Activated naive CD8-positive, alpha-beta T cell treated with anti-CD3 and anti-CD28 coated beads for 36 hours (primary cell): ENCODE results near the gene MYO16. TPM values are rescaled to one million over a fixed set of nuclear protein-coding genes. Genes with fewer than 3 reads are reported as not detected.

Experiments
- DNase-seq: peaks from one replicate; pipeline ENCODE4 v3.0.0; 2021
- H3K27ac Mint-ChIP-seq: one replicate; pipeline ENCODE4 v1.8.0; 2022; ENCODE audit warnings: mild to moderate bottlenecking, moderate library complexity, mixed read lengths
- H3K27me3 Mint-ChIP-seq: one replicate; pipeline ENCODE4 v1.8.0; 2022; ENCODE audit warnings: mild to moderate bottlenecking, mixed read lengths
- H3K36me3 Mint-ChIP-seq: one replicate; pipeline ENCODE4 v1.8.0; 2021; ENCODE audit warnings: mild to moderate bottlenecking, mixed read lengths
- H3K4me1 Mint-ChIP-seq: one replicate; pipeline ENCODE4 v1.8.0; 2021; ENCODE audit warnings: mixed read lengths
- H3K4me3 Mint-ChIP-seq: one replicate; pipeline ENCODE4 v1.8.0; 2022; ENCODE audit warnings: mild to moderate bottlenecking, moderate library complexity, mixed read lengths
- H3K9me3 Mint-ChIP-seq: one replicate; pipeline ENCODE4 v1.8.0; 2022; ENCODE audit warnings: mixed read lengths
- total RNA-seq, 2 experiments: library from RNA; stranded (reverse); gene quantifications; one replicate each; pipeline ENCODE4 v1.2.3, GENCODE V29; 2021

The MYO16 gene
- total RNA-seq, 2 experiments from 2014 or later: not detected

GRCh38 chr13:108638901-108639300 lies 9.5 kb downstream of the MYO16 start:
- Mint-ChIP-seq H3K9me3 (no peaks in the 10 kb centered on the region), H3K27me3 (no peaks in the 10 kb centered on the region), H3K4me3 (no peak overlapping the region), H3K36me3 (no peaks in the 10 kb centered on the region), H3K4me1 (no peaks in the 10 kb centered on the region), H3K27ac (no peak overlapping the region)
- DNase-seq: no peak

GRCh38 chr13:108643646-108644353 lies 14.4 kb downstream of the MYO16 start:
- no peaks in the 10 kb centered on the region for H3K27me3 Mint-ChIP-seq
- H3K9me3 Mint-ChIP-seq: peaks cover 8% of the 10 kb centered on the region
- H3K4me3 Mint-ChIP-seq: no peak overlapping the region
- H3K36me3 Mint-ChIP-seq: no peaks in the 10 kb centered on the region
- H3K27ac Mint-ChIP-seq: no peak overlapping the region
- H3K4me1 Mint-ChIP-seq: no peaks in the 10 kb centered on the region
- no peak for DNase-seq

GRCh38 chr13:108645376-108645775 lies 16.0 kb downstream of the MYO16 start:
- no peaks in the 10 kb centered on the region for H3K27me3 Mint-ChIP-seq
- H3K36me3 Mint-ChIP-seq: no peaks in the 10 kb centered on the region
- H3K4me1 Mint-ChIP-seq: no peaks in the 10 kb centered on the region
- H3K4me3 Mint-ChIP-seq: no peak overlapping the region
- DNase-seq: no peak
- no peak overlapping the region for H3K27ac Mint-ChIP-seq
- H3K9me3 Mint-ChIP-seq: peaks cover 8% of the 10 kb centered on the region

GRCh38 chr13:108650271-108650670 lies 20.9 kb downstream of the MYO16 start:
- Mint-ChIP-seq H3K27me3 (no peaks in the 10 kb centered on the region), H3K4me1 (no peaks in the 10 kb centered on the region), H3K36me3 (no peaks in the 10 kb centered on the region), H3K27ac (no peak overlapping the region), H3K4me3 (no peak overlapping the region), H3K9me3 (peaks cover 7% of the 10 kb centered on the region)
- DNase-seq: no peak

- Mint-ChIP-seq H3K4me3 (no peak overlapping the region), H3K4me1 (no peaks in the 10 kb centered on the region), H3K27ac (no peak overlapping the region), H3K36me3 (no peaks in the 10 kb centered on the region), H3K27me3 (peaks cover 9% of the 10 kb centered on the region), H3K9me3 (peaks cover 4% of the 10 kb centered on the region)
- no peak for DNase-seq
Measured at GRCh38 chr13:108656742-108657141, 27.3 kb downstream of the MYO16 start.

- H3K36me3 Mint-ChIP-seq: no peaks in the 10 kb centered on the region
- H3K27ac Mint-ChIP-seq: no peak overlapping the region
- DNase-seq: no peak
- H3K4me3 Mint-ChIP-seq: no peak overlapping the region
- no peaks in the 10 kb centered on the region for H3K4me1 Mint-ChIP-seq
- H3K9me3 Mint-ChIP-seq: peaks cover 4% of the 10 kb centered on the region
- peaks cover 9% of the 10 kb centered on the region for H3K27me3 Mint-ChIP-seq
Measured at GRCh38 chr13:108657519-108657918, 28.1 kb downstream of the MYO16 start.

- Mint-ChIP-seq H3K27ac (no peak overlapping the region), H3K4me3 (no peak overlapping the region), H3K9me3 (peaks cover 4% of the 10 kb centered on the region), H3K27me3 (peaks cover 9% of the 10 kb centered on the region), H3K36me3 (no peaks in the 10 kb centered on the region), H3K4me1 (no peaks in the 10 kb centered on the region)
- DNase-seq: no peak
Measured at GRCh38 chr13:108662528-108662927, 33.1 kb downstream of the MYO16 start.

GRCh38 chr13:108663710-108664109 lies 34.3 kb downstream of the MYO16 start:
- H3K4me3 Mint-ChIP-seq: no peak overlapping the region
- peaks cover 6% of the 10 kb centered on the region for H3K9me3 Mint-ChIP-seq
- H3K27ac Mint-ChIP-seq: no peak overlapping the region
- no peaks in the 10 kb centered on the region for H3K4me1 Mint-ChIP-seq
- H3K36me3 Mint-ChIP-seq: no peaks in the 10 kb centered on the region
- DNase-seq: no peak
- peaks cover 5% of the 10 kb centered on the region for H3K27me3 Mint-ChIP-seq

GRCh38 chr13:108667205-108667604 lies 37.8 kb downstream of the MYO16 start:
- Mint-ChIP-seq H3K4me1 (no peaks in the 10 kb centered on the region), H3K4me3 (no peak overlapping the region), H3K36me3 (peaks cover 1% of the 10 kb centered on the region), H3K9me3 (peaks cover 15% of the 10 kb centered on the region), H3K27ac (no peak overlapping the region), H3K27me3 (no peaks in the 10 kb centered on the region)
- no peak for DNase-seq

GRCh38 chr13:108669381-108669780 lies 40.0 kb downstream of the MYO16 start:
- Mint-ChIP-seq H3K27me3 (no peaks in the 10 kb centered on the region), H3K4me1 (no peaks in the 10 kb centered on the region), H3K36me3 (peaks cover 1% of the 10 kb centered on the region), H3K4me3 (no peak overlapping the region), H3K9me3 (peaks cover 13% of the 10 kb centered on the region), H3K27ac (no peak overlapping the region)
- DNase-seq: no peak

GRCh38 chr13:108674346-108674745 lies 44.9 kb downstream of the MYO16 start:
- DNase-seq: no peak
- peaks cover 4% of the 10 kb centered on the region for H3K9me3 Mint-ChIP-seq
- H3K36me3 Mint-ChIP-seq: no peaks in the 10 kb centered on the region
- no peak overlapping the region for H3K27ac Mint-ChIP-seq
- H3K27me3 Mint-ChIP-seq: peaks cover 12% of the 10 kb centered on the region
- H3K4me1 Mint-ChIP-seq: no peaks in the 10 kb centered on the region
- H3K4me3 Mint-ChIP-seq: no peak overlapping the region

- Mint-ChIP-seq H3K27ac (no peak overlapping the region), H3K36me3 (no peaks in the 10 kb centered on the region), H3K4me3 (no peak overlapping the region), H3K9me3 (peaks cover 2% of the 10 kb centered on the region), H3K27me3 (peaks cover 12% of the 10 kb centered on the region), H3K4me1 (no peaks in the 10 kb centered on the region)
- DNase-seq: no peak
Measured at GRCh38 chr13:108674771-108675170, 45.4 kb downstream of the MYO16 start.

GRCh38 chr13:108676620-108677019 lies 47.2 kb downstream of the MYO16 start:
- no peak overlapping the region for H3K27ac Mint-ChIP-seq

GRCh38 chr13:108677806-108678205 lies 48.4 kb downstream of the MYO16 start:
- Mint-ChIP-seq H3K4me3 (no peak overlapping the region), H3K4me1 (no peaks in the 10 kb centered on the region), H3K27me3 (peaks cover 20% of the 10 kb centered on the region)

More at GRCh38 chr13:108676620-108677019, 47.2 kb downstream of the MYO16 start:
- H3K36me3 Mint-ChIP-seq: no peaks in the 10 kb centered on the region
- no peaks in the 10 kb centered on the region for H3K9me3 Mint-ChIP-seq
- no peak for DNase-seq
- no peaks in the 10 kb centered on the region for H3K4me1 Mint-ChIP-seq
- no peak overlapping the region for H3K4me3 Mint-ChIP-seq
- peaks cover 17% of the 10 kb centered on the region for H3K27me3 Mint-ChIP-seq

GRCh38 chr13:108680011-108680410 lies 50.6 kb downstream of the MYO16 start:
- Mint-ChIP-seq H3K9me3 (no peaks in the 10 kb centered on the region), H3K4me3 (no peak overlapping the region), H3K4me1 (no peaks in the 10 kb centered on the region), H3K27me3 (peaks cover 20% of the 10 kb centered on the region), H3K36me3 (no peaks in the 10 kb centered on the region), H3K27ac (no peak overlapping the region)
- no peak for DNase-seq

More at GRCh38 chr13:108677806-108678205, 48.4 kb downstream of the MYO16 start:
- Mint-ChIP-seq H3K27ac (no peak overlapping the region), H3K9me3 (no peaks in the 10 kb centered on the region), H3K36me3 (no peaks in the 10 kb centered on the region)
- no peak for DNase-seq

- Mint-ChIP-seq H3K4me3 (no peak overlapping the region), H3K36me3 (no peaks in the 10 kb centered on the region), H3K27me3 (peaks cover 13% of the 10 kb centered on the region), H3K9me3 (no peaks in the 10 kb centered on the region), H3K27ac (no peak overlapping the region), H3K4me1 (no peaks in the 10 kb centered on the region)
- no peak for DNase-seq
Measured at GRCh38 chr13:108681986-108682575, 52.7 kb downstream of the MYO16 start.
